Measurements from ENCODE around the gene MIX23.

MIX23 gene

DNA sequence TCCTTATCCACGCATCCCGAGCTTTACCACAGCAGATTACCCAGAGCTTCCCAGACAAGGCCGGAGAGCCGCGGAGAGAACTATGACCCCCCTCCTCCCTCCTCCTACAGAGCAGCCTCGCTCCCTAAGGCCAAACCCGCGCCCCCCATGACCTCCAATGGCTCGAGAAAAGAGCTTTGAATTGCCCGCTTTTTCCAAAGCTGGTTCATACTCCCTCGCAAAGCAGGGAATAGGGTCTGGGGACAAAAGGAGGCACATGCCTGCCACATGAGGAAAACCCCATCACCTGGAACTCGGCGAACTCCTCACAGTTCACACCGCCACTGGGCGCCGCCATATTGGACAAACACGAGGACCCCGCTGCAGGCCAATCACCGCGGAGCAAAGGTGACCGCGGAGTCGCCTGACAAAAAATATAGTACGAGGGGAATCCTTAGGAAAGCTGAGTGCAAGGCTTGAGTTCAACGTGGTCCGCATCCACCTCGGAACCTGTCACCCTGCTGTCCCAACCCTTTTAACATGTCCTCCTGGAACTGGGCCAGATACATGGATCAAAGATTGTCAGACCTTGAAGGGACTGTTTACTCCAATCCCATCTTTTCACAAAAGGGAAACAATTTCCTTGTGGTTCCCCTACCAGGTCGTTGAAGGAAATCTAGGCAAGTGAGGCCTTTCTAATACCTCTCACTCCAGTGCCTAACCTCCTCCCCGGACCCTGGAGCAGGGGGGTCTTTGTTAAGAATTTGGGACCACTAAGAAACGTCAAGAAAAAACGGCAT lies at the start of gene MIX23:
TSS of gene MIX23 (minus strand) at position 344 of the 779 bp plus-strand sequence. CDS start at position 337, 7 bp downstream.
- DNase-seq = peak; percentile 85

DNA sequence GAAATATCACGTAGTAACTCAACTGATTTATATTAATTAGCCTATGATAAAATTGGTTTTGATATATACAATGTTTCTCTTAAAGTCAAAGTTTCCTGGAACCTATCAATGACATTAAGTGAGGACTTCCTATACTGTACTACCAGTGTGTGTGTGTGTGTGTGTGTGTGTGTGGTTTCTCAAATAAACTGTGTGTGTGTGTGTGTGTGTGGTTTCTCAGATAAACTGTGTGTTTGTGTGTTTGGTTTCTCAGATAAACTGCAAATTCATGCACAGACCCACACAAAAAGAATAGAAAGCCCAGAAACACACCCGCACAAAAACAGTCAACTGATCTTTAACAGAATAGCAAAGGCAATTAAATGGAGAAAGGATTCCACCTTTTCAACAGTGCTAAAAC lies 47.3 kb upstream of the MIX23 start:
- no peak for DNase-seq

DNA sequence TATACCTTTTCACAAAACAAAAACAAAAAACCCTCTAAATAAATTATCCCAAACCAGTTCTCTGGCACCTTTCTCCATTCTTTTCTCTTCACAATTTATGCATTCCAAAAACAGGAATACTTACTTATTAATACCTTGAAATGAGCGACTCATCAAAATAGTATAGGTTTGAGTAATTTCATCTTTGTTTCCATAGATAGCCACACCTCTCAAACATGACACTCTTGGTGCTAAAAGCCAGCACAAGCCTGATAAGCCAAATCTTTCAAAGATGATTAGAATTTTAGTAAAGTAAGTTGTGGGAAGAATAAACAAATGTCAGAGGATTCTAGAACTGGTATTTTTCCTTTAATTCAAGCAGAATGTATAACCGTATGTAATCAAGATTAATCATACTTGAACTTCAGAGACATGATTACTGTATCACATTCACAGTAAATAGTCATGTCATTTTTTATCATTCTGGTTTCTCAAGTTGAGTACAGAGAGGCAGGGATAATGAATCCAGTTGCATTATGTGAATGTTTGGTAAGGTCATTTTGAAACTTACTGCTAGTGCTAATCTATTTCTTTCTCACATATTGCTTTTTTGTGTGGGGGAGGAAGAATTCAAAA lies 44.9 kb upstream of the MIX23 start:
- DNase-seq = no peak

DNA sequence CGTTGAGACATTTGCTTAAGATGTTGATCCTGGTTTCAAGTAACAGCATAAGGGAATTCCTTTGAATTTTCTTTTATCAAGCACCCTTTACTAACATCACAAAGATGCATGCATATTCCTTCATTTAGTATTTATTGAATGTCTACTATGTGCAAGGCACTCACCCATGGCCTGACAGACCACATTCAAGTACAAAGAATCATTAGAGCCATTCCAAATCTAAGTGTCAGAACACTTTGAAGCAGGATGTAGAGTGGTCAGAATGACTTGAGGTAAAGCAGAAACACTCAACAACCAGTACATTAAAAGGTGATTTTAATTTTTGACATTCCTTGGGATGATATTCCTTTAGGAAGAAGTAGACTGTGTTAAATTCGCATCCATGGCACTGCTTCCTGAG lies 38.8 kb upstream of the MIX23 start:
- no peak for DNase-seq

GRCh38 chr3:122421101-122421500 lies 38.1 kb upstream of the MIX23 start:
- no peak for DNase-seq

GRCh38 chr3:122416966-122417365 lies 33.9 kb upstream of the MIX23 start:
- no peak for DNase-seq

DNA sequence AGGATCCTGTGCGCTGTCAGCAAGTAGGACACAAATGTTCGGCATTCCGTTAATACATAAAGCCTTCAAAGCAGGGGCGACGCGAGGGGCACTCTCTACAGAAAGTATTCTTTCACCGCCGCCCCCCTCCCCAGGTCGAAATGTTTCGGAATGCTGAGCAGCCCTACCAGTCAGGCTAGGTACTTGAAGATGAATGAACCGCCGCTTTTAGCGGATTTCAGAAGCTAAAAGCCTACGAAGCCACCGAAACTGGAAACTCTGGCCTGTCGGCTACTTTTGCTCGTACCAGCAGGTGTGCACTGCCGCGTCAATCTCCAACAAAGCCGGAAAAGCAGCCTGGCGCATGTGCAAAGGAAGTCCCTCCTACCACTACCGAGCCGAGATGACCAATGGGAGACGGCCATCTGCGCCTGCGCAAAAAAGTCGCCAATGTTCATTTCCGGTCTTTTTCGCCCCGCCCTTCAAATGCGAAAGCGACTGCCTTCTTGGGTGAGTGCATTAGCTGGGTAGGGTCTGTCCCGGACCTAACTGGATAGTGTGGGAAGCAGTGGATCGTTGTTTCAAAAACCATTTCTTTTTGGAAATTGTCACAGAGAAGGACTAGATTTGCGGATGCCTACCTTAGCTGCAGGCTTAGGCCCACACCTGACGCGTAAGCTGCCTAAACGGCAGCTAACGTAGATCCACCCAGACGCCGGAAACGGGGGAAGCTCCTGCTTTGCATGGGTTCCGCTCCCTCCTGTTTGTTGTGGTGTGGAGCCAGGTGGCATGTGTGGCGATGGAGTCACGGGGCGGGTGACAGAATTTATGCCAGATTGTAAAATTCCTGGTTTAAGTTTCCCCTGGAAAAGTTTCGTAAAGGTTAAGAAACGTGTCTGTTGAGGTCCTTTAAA lies 33.0 kb upstream of the MIX23 start, which contains the start of gene WDR5B:
TSS of gene WDR5B (minus strand) at position 301 of the 893 bp plus-strand sequence. CDS start 534 bp downstream, outside the sequence.
- DNase-seq = peak; percentile 98

- DNase-seq = peak; percentile 48
Observed at GRCh38 chr3:122415104-122415744, 32.2 kb upstream of the MIX23 start.

DNA sequence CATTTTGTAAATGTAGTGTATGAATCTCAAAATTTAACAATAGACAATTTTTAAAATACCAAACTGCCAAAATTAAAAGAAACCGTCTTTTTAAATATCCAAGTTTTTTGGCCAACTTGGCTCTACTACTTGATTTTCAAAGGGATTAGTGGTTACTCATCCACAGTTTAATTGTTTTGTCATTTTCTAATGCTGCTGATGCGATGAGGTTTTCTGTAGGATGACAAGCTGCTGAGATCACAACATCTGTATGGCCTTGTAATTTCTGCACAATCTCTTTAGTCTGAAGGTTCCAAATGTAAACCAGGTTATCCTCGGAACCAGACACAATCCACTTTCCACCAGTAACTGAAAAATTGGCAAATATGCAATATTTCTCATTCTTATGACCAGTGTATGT lies 31.4 kb upstream of the MIX23 start:
- DNase-seq = no peak

- no peak for DNase-seq
Observed at GRCh38 chr3:122410639-122411038, 27.6 kb upstream of the MIX23 start.

DNA sequence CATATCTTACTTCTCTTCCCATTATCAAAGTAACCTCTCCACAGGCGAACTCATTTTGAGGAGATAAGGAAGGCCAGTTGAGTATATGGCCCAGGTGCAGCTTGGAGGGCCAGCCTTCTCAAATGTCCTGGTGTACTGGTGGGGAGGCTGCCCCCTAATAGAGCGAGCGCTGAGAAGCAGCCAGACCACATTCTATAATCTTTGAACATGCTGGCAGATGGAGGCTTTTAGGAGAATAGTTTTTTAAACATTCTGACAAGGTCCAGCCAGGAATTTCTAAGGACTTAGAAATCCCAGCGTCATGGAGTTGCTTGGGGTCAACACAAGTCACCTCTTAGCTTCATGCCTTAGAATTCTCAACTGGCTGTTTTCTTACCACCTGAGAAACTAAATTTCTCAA lies 27.1 kb upstream of the MIX23 start:
- DNase-seq = no peak

- no peak for DNase-seq
Observed at GRCh38 chr3:122409446-122409845, 26.4 kb upstream of the MIX23 start.

- DNase-seq = no peak
Observed at GRCh38 chr3:122407946-122408345, 24.9 kb upstream of the MIX23 start.

DNA sequence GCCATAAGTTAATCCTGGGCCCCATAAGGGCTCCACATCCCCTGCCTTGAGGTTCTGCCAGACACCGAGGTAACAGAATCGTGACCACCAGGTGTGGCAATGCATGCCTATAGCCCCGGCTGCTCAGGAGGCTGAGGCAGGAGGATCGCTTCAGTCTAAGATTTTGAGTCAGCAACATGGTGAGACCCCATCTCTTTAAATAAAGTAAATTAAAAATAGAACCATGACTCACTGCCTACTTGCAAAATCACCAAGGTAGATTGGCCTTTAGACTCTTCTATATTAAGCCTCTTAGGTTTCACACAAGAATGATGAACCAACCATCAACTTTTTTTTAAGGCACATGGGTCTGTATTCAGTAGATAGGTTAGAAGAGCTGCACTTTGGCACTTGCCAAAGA lies 23.2 kb upstream of the MIX23 start:
- no peak for DNase-seq

DNA sequence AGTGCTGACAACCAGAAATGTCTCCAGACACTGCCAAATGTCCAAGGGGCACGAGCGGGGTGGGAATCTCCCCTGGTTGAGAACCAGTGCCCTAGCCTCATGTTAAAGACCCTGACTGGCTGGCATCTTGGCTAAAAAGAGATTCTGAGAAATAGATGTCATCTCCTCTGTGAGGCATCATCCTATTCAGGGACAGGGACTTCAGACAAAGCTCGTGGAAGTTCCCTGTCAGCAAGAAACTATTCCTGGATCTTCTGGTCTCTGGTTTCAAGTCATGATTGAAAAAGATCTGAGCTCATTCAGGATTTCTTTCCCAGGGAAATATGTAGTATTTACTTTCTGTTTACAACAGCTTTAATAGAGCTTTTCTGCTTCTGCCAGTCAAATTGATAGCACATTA lies 22.0 kb upstream of the MIX23 start:
- DNase-seq = no peak

- no peak for DNase-seq
Observed at GRCh38 chr3:122403489-122403888, 20.5 kb upstream of the MIX23 start.

- no peak for DNase-seq
Observed at GRCh38 chr3:122398920-122399319, 15.9 kb upstream of the MIX23 start.

DNA sequence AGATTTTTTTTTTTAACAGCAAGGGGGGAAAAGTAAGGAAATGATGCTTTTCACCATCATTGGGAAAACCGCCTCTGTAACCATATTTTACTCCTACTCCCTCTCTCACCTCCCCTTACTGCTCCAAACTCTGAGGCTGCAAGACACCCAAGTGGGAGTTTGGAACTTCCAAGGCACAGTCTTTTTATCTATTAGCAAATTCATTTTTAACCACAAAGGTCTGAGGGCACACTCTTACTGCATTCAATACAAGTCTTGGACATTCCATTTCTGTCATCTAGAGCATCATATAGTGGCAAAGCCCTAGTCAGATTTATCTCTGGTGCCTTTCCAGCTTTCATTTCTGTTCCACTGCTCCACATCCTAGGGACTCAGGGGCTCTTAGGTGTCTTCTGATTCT lies 14.2 kb upstream of the MIX23 start:
- no peak for DNase-seq

DNA sequence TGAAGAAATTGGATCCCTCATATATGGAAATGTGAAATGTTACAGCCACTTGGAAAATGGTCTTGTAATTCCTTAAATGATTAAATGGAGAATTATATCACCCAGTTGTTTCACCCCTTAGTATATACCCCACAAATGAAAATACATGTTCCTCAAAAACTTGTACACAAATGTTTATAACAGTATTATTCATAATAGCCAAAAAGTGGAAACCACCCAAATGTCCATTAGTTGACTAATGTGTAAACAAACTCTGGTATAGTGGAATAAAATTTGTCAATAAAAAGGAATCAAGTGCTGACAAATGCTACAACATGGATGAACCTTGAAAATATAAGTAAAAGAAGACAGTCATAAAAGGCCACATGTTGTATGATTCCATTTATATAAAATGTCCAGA lies 13.5 kb upstream of the MIX23 start:
- DNase-seq = no peak

DNA sequence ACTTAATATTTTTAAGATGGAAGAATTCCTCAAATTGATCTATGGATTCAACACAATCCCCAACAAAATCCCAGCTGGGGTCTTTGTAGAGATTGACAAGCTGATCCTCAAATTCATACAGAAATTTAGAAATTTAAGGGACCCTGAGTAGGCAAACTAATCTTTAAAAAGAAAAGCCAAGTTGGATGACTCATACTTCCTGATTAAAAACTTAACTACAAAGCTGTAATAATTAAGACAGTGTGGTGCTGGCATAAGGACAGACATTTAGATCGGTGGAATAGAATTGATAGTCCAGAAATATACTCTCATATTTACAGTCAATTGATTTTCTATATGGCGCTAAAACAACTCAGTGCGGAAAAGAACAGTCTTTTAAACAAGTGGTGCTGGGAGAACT lies 12.6 kb upstream of the MIX23 start:
- no peak for DNase-seq

DNA sequence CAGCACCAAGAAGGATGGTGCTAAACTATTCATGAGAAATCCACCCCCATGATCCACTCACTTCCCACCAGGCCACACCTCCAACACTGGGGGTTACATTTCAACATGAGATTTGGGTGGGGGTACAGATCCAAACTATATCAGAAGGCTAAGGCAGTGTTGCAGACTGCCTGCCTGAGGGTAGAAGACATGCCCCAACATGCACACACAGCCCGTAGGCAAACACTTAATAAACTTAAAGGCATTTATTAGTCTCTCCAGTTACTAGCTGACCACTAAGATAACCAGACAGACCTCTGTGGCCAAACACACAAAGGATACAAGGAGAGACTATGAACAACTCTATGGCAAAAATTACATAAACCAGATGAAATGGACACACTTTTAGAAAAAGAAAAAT lies 11.1 kb upstream of the MIX23 start:
- no peak for DNase-seq

- peak; percentile 18 for DNase-seq
Observed at GRCh38 chr3:122392868-122393844, 10.1 kb upstream of the MIX23 start.

Measured in CD4-positive, alpha-beta T cell treated with Interleukin-6 for 4 hours (primary cell).